ENCODE measurements around the gene TRAF2.
"Not testable (repeated sequence)": the region's sequence is repeated elsewhere in the genome, so short reads cannot be mapped to it uniquely, and the experiment has no call there.

TRAF2 gene

GRCh38 chr9:136885950-136886578 lies at the start of gene TRAF2:
Gene TRAF2 (plus strand): TSS chr9:136886516. CDS start chr9:136898741, 12,225 bp downstream.
- DNase-seq (ENCODE audit: low read depth): peak; percentile 99
- TF ChIP-seq CTCF (conservative IDR thresholded peaks at IDR 0.05; ENCODE audit: control insufficient read depth, insufficient read depth, low read depth, low read length): no peak
- peak within 1 kb of the TSS; percentile 63 for H3K4me3 ChIP-seq (ENCODE audit: control insufficient read depth, low read depth, low read length)

GRCh38 chr9:136837146-136837855 lies 49.0 kb upstream of the TRAF2 start:
- DNase-seq (ENCODE audit: low read depth): no peak
- TF ChIP-seq CTCF (conservative IDR thresholded peaks at IDR 0.05; ENCODE audit: control insufficient read depth, insufficient read depth, low read depth, low read length): no peak
- H3K4me3 ChIP-seq (ENCODE audit: control insufficient read depth, low read depth, low read length): no peak overlapping the region

GRCh38 chr9:136837856-136838277 lies 48.4 kb upstream of the TRAF2 start:
- DNase-seq (ENCODE audit: low read depth); H3K4me3 ChIP-seq (ENCODE audit: control insufficient read depth, low read depth, low read length): not testable (repeated sequence)

- no peak for DNase-seq (ENCODE audit: low read depth)
- H3K4me3 ChIP-seq (ENCODE audit: control insufficient read depth, low read depth, low read length): no peak overlapping the region
- TF ChIP-seq CTCF (conservative IDR thresholded peaks at IDR 0.05; ENCODE audit: control insufficient read depth, insufficient read depth, low read depth, low read length): no peak
These were observed 47.7 kb upstream of the TRAF2 start for GRCh38 chr9:136838314-136839228.

- DNase-seq (ENCODE audit: low read depth): no peak
- no peak for TF ChIP-seq CTCF (conservative IDR thresholded peaks at IDR 0.05; ENCODE audit: control insufficient read depth, insufficient read depth, low read depth, low read length)
- H3K4me3 ChIP-seq (ENCODE audit: control insufficient read depth, low read depth, low read length): no peak overlapping the region
These were observed 46.8 kb upstream of the TRAF2 start for GRCh38 chr9:136839229-136840139.

GRCh38 chr9:136840140-136840876 lies 46.0 kb upstream of the TRAF2 start:
- TF ChIP-seq CTCF (conservative IDR thresholded peaks at IDR 0.05; ENCODE audit: control insufficient read depth, insufficient read depth, low read depth, low read length): no peak
- H3K4me3 ChIP-seq (ENCODE audit: control insufficient read depth, low read depth, low read length): no peak overlapping the region
- no peak for DNase-seq (ENCODE audit: low read depth)

All from fibroblast of mammary gland (primary cell).